ENCODE results near the gene ZNF691. TPM values are rescaled to one million over a fixed set of nuclear protein-coding genes. Genes with fewer than 3 reads are reported as not detected.
A peak's percentile ranks its signal among the peaks of the same experiment; 100 is the strongest.

ZNF691 gene
- total RNA-seq, 4 donors from 2014 or later, result 2.0 to 9.2 (median 5.5) TPM

DNA sequence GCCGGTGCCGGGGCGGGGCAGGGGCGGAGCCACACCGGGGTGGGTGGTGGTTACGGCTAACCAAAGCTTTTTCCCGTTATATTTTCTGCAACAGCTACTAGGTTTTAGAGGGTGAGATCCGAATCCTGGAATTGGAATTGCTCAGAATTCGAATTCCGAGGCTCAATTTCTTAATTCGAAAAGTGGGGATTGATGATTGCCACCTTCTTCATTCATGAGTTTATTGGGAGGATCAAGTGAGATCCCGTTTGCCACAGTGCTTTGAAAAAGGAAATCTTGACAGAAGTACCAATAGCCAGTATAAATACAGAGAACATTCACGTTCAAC is 29.0 kb upstream of the ZNF691 start:
- intact Hi-C loops (cut with DNase I), result no loop called here
- TF ChIP-seq, protein P1, sequence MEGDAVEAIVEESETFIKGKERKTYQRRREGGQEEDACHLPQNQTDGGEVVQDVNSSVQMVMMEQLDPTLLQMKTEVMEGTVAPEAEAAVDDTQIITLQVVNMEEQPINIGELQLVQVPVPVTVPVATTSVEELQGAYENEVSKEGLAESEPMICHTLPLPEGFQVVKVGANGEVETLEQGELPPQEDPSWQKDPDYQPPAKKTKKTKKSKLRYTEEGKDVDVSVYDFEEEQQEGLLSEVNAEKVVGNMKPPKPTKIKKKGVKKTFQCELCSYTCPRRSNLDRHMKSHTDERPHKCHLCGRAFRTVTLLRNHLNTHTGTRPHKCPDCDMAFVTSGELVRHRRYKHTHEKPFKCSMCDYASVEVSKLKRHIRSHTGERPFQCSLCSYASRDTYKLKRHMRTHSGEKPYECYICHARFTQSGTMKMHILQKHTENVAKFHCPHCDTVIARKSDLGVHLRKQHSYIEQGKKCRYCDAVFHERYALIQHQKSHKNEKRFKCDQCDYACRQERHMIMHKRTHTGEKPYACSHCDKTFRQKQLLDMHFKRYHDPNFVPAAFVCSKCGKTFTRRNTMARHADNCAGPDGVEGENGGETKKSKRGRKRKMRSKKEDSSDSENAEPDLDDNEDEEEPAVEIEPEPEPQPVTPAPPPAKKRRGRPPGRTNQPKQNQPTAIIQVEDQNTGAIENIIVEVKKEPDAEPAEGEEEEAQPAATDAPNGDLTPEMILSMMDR (IDR thresholded peaks at IDR 0.05), result no peak
- TF ChIP-seq POLR2A (IDR thresholded peaks at IDR 0.05), result no peak
- peak overlapping the region; percentile 68 to 88 (median 76) for H3K4me3 ChIP-seq
- DNase-seq, result no peak
- no peaks in the 10 kb centered on the region for H3K27me3 ChIP-seq
- H3K36me3 ChIP-seq, result peaks cover 0 to 11% (median 0%) of the 10 kb centered on the region in 3 donors
- H3K27ac ChIP-seq, result peak overlapping the region in 3 of 4 donors; percentile 98 to 99 (median 99)
- H3K4me1 ChIP-seq, result peaks cover 10 to 34% (median 13%) of the 10 kb centered on the region in 3 donors
- WGBS, 2 donors, result 0 to 1% methylated on average over 9 to 13 of the region's 13 CpGs
- H3K9me3 ChIP-seq, result no peaks in the 10 kb centered on the region

DNA sequence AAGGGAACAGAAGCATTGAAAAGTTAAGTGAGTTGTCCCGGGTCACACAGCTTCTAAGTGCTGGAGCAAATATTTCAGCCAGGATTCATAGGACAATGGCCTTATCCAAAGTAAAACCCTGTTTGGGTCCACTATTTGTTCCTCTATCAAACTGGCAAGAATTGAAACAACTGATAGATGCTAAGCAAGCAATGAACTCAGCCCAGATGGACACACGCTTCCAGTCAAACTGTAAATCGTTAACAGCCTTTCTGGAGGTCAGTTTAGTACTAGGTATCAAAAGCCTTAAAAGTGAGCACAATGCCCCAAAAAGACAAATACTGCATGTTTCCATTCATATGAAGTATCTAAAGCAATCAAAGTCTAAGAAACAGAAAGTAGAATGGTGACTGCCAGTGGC is 28.4 kb upstream of the ZNF691 start:
- H3K36me3 ChIP-seq, result peaks cover 0 to 11% (median 0%) of the 10 kb centered on the region in 3 donors
- H3K4me3 ChIP-seq, result peak overlapping the region in 1 of 4 donors; percentile 88
- no peaks in the 10 kb centered on the region for H3K9me3 ChIP-seq
- H3K27ac ChIP-seq, result no peak overlapping the region
- peaks cover 10 to 40% (median 13%) of the 10 kb centered on the region in 3 donors for H3K4me1 ChIP-seq
- 98% methylated on average over 3 of the region's 3 CpGs for WGBS, 2 donors
- TF ChIP-seq, protein P1 (IDR thresholded peaks at IDR 0.05), result no peak
- TF ChIP-seq POLR2A (IDR thresholded peaks at IDR 0.05), result no peak
- DNase-seq, result no peak
- intact Hi-C loops (cut with DNase I), result no loop called here
- H3K27me3 ChIP-seq, result no peaks in the 10 kb centered on the region

DNA sequence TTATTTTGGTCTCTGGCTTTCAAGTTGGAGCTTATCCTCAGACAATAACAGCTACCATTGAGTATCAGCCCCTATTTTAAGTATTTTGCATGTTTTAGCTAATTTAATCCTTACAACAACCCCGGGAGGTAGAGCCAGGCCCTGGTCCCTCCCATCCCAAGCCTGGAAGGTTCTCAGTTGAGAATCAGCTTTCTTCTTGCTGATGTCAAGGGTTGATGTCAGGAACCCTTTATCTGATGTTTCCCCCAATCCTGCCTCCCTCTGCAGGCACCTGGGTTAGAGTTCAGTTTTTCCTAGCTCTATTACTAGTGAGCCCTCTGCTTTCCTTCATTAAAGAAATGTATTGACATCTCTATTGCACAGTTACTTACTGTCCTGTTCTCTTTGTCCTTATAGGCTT is 25.6 kb upstream of the ZNF691 start:
- no peak overlapping the region for H3K4me3 ChIP-seq
- H3K27me3 ChIP-seq, result no peaks in the 10 kb centered on the region
- H3K4me1 ChIP-seq, result peaks cover 9 to 39% (median 11%) of the 10 kb centered on the region in 3 donors
- DNase-seq, result no peak
- no peaks in the 10 kb centered on the region for H3K36me3 ChIP-seq
- H3K27ac ChIP-seq, result no peak overlapping the region
- WGBS, 2 donors, result 64 to 67% methylated on average over 1 of the region's 1 CpG
- intact Hi-C loops (cut with DNase I), result no loop called here
- TF ChIP-seq, protein P1 (IDR thresholded peaks at IDR 0.05), result no peak
- TF ChIP-seq POLR2A (IDR thresholded peaks at IDR 0.05), result no peak
- no peaks in the 10 kb centered on the region for H3K9me3 ChIP-seq

DNA sequence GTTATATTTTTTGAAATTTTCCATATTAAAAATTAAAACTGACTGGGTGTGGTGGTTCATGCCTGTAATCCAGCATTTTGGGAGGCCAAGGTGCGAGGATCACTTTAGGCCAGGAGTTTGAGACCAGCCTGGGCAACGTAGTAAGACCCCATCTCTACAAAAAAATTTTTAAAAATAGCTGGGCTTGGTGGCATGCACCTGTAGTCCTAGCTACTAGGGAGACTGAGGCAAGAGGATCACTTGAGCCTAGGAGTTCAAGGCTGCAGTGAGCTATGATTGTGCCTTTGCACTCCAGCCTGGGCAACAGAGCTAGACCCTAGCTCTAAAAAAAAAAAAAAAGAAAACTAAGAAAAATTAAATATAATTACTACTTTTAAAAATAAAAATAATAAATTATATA is 24.7 kb upstream of the ZNF691 start:
- WGBS, 2 donors, result 90 to 94% methylated on average over 2 of the region's 2 CpGs
- H3K9me3 ChIP-seq, result no peaks in the 10 kb centered on the region
- no peak for DNase-seq
- TF ChIP-seq, protein P1 (IDR thresholded peaks at IDR 0.05), result no peak
- TF ChIP-seq POLR2A (IDR thresholded peaks at IDR 0.05), result no peak
- H3K27ac ChIP-seq, result no peak overlapping the region
- intact Hi-C loops (cut with DNase I), result no loop called here
- no peak overlapping the region for H3K4me3 ChIP-seq
- no peaks in the 10 kb centered on the region for H3K27me3 ChIP-seq
- no peaks in the 10 kb centered on the region for H3K36me3 ChIP-seq
- peaks cover under 1 to 31% (median 6%) of the 10 kb centered on the region in 3 donors for H3K4me1 ChIP-seq

DNA sequence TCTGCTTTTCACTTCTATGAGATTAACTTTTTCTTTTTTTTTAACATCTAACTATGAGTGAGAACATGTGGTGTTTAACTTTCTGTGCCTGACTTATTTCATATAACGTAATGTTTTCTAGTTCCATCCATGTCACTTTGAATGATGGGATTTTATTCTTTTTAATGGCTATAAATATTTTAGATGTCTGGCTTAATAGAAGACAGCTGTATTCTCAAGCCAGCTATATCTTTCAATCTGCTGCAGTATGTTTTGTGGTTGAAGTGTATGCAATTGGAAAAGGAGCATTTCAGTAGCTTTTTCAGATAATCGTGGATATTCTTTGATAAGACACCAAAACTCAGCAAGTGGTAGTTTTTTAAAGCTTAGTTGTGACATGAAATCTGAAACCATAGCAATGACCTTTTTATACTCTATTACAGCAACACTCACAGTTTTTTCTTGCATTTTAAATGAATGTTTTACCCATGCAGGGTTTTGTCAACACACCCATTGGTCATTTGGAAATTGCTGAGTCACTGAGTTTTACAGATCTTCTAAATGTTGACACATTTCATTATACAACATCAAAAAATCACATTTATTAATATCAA is 23.5 kb upstream of the ZNF691 start:
- DNase-seq, result no peak
- 42 to 47% methylated on average over 2 of the region's 2 CpGs for WGBS, 2 donors
- intact Hi-C loops (cut with DNase I), result no loop called here

More for the DNA sequence above, 23.5 kb upstream of the ZNF691 start:
- H3K27me3 ChIP-seq, result no peaks in the 10 kb centered on the region
- H3K9me3 ChIP-seq, result no peaks in the 10 kb centered on the region
- peaks cover 0 to 5% (median 0%) of the 10 kb centered on the region in 3 donors for H3K36me3 ChIP-seq
- peak overlapping the region in 1 of 4 donors; percentile 22 for H3K27ac ChIP-seq
- H3K4me1 ChIP-seq, result peaks cover 0 to 24% (median under 1%) of the 10 kb centered on the region in 3 donors
- TF ChIP-seq, protein P1 (IDR thresholded peaks at IDR 0.05), result no peak
- TF ChIP-seq POLR2A (IDR thresholded peaks at IDR 0.05), result no peak
- no peak overlapping the region for H3K4me3 ChIP-seq

Data from esophagus squamous epithelium (tissue), 5 donors.